Activated T-cell treated with anti-CD3 and anti-CD28 coated beads for 1 hour (primary cell): ENCODE data around the gene ZNF684.
"Not testable (repeated sequence)": the region's sequence is repeated elsewhere in the genome, so short reads cannot be mapped to it uniquely, and the experiment has no call there.

ENCODE experiments used
- DNase-seq: peaks from one replicate; pipeline ENCODE4 v3.0.0-alpha.2; 2020; ENCODE audit warnings: low read depth

The ZNF684 gene

DNA sequence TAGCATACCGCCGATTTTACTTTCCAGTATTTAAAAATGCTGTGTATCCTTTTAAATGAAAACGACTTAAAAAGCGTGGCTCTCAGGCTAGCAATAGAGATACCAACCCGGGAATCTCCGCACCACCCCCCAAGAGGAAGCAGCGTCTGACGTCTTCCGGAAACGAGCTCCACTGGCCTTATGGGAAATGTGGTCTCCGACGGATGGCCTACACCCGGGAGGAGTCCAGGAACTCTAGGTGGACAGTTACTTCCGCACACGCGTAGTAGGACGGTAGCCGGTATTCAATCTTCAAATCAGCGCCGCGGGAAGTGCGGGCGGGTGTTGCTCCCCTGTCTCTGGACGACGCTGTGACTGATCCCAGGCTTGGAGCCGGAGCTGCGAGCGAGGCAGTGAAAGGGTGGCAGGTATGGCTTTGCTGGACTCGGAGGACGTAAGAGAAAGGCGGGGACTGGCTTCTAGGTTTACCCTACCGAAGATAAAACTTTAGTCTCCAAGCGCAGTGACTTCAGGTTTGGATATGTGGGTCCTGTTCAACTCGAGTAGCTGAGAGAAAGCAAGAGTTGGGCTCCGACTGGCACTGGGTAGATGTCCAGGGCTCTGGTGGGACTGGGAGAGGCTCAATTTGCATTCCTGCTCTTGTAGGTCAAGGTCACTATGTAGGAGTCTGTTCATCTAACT lies at the start of gene ZNF684:
ZNF684 (plus strand) TSS at position 257 of the 681 bp plus-strand sequence. CDS start 1,530 bp downstream, outside the sequence.
- peak; percentile 67 for DNase-seq

DNA sequence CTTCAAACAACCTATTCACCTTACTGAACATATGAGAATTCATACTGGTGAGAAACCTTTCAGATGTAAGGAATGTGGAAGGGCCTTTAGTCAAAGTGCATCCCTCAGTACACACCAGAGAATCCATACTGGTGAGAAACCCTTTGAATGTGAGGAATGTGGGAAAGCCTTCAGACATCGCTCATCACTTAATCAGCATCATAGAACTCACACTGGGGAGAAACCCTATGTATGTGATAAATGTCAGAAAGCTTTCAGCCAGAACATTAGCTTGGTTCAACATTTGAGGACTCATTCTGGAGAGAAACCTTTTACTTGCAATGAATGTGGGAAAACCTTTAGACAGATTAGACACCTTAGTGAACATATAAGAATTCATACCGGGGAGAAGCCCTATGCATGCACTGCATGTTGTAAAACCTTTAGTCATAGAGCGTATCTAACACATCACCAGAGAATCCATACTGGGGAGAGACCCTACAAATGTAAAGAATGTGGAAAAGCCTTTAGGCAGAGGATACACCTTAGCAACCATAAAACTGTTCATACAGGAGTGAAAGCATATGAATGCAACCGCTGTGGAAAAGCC lies 36.0 kb upstream of the ZNF684 start:
- DNase-seq, result no peak

DNA sequence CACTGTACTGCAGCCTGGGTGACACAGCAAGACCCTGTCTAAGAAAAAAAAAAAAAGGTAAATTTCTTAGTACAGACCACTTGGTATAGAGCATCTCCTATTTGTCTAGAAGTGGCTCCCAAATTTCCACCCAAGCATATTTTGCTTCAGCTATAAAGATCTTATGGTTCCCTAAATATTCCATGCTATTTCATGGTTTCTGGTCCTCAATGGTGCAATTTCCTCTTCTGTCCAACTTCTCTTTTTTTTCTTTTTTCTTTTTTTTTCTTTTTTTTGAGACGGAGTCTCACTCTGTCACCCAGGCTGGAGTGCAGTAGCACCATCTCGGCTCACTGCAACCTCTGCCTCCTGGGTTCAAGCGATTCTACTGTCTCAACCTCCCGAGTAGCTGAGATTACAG lies 28.8 kb upstream of the ZNF684 start:
- not testable (repeated sequence) for DNase-seq

DNA sequence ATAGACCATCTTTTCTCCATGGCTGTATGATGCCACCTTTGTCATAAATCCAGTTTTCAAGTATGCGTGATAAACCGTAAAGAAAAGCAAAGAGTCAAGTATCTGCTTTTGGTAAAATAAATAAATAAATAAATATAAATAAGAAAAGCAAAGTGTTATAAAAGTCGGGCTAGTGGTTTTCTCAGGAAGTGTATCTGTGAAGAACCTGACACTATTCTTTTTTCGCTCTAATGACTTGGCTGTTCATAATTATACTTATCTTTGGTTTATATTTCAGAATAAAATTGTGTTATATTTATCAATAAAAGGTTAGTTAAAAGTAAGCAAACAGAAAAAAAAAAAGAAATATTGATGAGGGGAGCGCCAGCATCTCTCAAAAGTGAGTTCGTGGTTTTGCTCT lies 23.5 kb upstream of the ZNF684 start:
- DNase-seq, result no peak

DNA sequence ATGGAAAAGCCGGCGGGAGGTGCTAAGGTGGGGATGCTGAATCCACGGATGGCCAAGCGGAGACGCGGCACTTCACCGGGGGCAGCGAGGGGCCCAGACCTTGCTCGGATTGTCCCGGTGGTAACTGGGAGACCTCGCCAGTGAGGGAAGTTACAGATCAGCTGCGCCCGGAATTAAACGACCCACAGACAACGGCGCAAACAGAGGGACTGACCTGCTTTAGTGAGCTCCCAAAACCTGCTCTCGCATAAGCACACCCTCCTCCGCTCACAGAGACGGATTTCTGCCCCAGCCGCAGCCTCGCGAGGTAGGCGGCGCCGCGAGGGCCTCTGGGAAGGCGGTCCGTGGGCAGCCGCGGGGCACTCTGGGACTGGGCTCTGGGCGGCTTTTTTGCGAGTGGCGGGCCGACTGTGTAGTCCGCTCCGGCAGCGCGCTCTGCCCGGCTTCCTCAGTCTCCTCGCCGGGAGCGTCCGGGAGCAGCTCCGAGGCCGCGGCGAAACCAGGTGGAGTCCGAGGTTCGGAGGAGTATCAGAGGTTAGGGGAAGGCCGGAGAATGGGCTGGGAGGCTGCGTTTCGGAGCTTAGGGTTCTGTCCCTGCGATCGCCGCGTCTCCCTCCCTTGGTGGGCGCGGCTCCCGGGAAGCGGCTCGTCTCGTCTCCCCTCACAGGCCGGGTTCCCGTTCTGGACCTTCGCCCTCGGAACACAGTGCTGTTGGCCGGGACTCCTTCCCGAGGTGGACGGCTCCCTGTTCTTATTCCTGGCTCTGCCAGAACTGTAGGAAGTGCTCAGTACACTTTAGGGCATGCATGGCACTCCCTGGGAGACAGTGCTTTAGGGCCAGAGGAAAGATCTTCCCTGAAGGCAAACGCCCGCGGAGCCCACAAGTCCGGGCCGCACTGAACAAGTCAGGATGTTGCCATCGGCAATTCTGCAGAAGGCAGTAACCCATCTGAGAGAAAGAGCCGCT lies 22.8 kb upstream of the ZNF684 start, which contains the start of gene EXO5:
EXO5 (plus strand) TSS at position 393 of the 967 bp plus-strand sequence. CDS start 5,778 bp downstream, outside the sequence.
- peak; percentile 73 for DNase-seq

DNA sequence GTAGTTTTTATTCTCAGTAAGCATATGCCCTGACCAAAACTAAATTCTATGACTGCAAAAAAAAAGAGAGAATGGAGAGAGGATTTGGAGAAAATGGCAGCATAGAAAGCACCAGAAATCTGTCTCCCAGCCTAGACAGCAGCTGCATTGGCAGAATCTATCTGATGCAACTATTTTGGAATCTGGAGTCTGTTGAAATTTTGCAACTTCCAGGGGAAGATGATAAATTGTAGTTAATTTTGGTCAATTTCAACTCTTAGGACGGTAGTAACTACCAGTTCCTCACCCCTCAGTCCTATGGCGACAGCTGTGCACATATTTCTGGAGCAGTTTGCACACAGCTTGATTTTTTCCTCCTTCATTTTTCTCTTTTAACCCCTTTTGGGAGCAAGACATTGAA lies 11.9 kb upstream of the ZNF684 start:
- DNase-seq, result no peak

DNA sequence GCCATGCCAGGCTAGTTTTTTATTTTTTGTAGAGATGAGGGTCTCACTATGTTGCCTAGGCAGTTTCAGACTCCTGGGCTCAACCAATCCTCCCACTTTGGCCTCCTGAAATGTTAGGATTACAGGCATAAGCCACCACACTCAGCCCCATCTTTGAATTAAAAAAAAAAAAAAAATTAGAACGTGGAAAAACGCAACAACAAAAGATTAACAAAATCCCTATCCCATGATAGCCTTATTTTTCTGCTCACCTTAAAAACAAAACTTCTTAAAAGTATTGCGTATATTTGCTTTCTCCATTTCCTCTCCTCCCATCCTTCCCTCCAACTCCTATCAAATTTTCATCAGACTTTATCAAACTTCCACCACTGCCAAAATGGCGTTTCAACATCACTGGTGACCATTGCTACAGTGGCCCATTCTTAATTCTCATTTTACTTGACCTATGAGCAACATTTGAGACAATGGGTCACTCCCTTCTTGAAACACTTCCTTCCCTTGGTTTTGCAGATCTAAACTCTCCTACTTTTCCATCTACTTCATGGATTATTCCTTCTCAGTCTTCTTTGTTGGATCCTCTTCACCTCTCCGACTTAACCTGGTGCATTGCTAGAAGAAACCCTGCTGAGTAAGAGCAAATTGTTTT lies 579 bp upstream of the ZNF684 start:
- no peak for DNase-seq

DNA sequence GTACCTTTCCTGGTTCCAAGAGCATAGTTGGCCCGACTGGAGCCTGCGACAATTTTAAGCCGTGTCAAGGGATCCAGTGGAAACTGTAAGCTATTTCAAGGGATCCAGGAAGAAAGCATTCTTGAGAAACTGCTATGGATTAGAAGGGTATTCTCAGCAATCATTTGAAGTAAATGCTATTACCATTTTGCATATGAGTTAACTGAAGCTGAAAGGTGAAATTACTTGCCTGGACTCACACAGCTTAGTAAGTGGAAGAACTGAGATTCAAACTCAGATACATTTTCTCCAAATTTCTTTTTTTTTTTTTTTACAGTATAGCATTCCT lies 589 bp downstream of the ZNF684 start:
- no peak for DNase-seq

DNA sequence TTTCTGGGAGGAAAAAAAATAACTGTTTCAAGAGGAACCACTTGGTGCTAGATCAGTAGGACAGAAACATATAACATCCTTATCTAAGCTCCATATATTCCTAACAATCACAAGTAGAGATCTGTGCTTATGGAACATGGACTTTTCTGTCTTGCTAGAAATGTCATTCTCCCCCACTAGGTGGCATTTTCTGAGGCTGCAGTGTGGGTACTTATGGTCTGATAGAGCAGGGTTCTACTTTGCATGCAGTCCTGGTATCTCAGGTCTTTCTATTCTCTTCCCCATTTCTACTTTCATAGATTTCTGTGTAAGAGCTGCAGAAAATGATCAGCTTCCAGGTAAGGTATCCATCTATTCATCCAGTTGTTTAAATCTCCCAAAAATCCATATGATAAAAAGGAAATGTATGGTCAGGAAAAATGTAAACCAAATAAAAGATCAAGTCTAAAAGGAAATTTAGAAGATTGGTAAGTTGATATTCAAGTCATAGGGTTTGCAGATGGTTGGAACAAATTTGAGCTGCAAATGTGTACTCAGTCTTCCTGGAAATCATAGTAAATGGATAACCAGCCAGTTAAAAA lies 1.5 kb downstream of the ZNF684 start:
- DNase-seq, result no peak

DNA sequence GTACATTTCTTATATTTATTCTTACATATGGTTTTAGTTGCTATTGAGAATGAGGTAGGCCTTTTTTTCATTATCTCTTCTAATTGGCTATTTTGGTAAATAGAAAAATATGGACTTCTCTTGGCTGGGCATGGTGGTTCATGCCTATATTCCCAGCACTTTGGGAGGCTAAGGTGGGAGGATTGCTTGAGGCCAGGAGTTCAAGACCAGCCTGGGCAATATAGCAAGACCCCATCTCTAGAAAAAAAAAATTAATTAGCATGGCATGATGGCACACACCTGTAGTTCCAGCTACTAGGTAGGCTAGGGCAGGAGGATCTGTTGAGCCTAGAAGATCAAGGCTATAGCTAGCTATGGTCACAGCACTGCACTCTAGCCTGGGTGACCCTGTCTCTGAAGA lies 3.2 kb downstream of the ZNF684 start:
- DNase-seq, result no peak

DNA sequence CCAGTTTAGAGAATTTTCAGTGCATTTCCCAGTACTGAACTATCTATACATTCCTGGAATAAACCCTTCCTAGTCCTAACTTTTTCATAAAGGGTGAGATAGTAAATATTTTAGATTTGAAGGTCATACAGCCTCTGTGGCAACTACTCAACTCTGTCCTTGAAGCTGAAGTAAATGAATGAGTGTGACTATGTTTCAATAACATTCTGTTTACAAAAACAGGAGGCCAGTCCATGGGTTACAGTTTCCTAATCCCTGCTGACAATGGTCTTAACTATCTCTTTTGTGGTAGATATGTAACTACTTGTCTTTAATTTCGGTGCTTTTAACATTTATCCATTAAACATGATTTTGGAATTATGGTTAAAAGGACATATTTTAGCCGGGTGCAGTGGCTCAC lies 4.3 kb downstream of the ZNF684 start:
- DNase-seq, result no peak

DNA sequence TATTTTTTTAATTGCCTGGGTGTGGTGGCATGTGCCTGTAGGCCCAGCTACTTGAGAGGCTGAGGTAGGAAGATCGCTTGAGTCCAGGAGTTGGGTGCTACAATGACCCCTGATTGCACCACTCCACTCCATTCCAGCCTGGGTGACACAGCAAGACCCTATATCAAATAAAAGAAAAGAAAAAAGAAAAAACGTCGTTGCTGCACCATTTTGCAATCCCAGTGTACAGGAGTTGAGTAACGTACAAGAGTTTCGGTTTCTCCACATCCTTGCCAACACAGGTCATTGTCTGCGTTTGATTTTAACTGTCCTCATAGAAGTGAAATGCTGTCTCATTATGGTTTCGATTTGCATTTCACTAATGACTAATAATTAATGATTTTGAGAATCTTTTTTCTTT lies 7.9 kb downstream of the ZNF684 start:
- DNase-seq, result no peak

DNA sequence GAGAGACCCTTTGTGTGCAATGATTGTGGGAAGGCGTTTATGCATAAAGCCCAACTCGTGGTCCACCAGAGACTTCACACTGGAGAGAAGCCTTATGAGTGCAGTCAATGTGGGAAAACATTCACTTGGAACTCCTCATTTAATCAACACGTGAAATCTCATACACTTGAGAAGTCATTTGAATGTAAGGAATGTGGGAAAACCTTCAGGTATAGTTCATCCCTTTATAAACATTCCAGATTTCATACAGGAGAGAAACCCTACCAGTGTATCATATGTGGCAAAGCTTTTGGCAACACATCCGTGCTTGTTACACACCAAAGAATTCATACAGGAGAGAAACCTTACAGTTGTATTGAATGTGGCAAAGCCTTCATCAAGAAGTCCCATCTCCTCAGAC lies 15.5 kb downstream of the ZNF684 start:
- DNase-seq, result no peak

DNA sequence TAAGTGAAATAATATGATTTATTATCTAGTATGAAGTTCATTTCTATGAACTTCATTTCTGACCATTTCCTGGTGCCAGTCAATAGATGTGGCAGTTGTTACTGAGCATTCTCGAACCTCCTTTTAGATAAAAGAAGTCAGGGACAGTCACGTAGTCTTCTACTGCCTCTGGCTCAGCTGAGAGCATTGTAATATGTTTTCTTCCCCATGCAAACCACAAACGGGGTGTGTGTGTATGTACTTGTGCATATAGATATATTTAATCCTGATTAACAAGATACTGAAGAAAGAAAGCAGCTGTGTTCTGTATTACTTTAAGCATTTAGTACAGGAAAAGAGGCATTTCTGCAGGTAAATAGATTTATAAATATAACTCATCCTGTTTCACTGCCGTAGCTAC lies 21.6 kb downstream of the ZNF684 start:
- no peak for DNase-seq

DNA sequence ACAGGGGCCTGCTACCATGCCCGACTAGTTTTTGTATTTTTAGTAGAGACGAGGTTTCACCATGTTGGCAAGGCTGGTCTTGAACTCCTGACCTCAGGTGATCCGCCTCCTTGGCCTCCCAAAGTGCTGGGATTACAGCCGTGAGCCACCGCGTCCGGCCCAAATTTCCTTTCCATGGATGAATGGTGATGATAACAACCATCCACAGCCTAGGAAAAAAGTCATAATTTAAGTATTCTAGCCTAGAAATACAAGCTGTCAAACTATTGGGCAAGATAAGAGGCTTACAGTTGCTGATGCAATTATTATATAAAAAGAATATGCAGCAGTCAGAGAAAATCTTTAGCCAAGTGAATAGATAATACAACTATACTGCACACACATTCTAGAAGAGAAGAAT lies 23.4 kb downstream of the ZNF684 start:
- not testable (repeated sequence) for DNase-seq

DNA sequence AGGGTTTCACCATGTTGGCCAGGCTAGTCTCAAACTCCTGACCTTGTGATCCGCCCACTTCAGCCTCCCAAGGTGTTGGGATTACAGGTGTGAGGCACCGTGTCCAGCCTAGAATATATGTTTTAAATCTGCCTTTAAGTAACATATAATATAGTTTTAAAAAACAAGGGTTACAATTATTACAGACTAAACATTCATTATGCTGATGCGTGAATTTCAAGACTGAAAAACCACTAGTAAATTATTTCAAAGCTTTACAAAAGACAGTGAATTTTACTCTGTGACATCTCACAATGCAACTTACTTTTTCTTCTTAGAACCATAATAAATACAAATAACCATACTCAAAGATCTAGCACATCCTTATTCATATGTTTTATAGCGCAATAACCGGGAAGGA lies 24.7 kb downstream of the ZNF684 start:
- DNase-seq, result no peak

DNA sequence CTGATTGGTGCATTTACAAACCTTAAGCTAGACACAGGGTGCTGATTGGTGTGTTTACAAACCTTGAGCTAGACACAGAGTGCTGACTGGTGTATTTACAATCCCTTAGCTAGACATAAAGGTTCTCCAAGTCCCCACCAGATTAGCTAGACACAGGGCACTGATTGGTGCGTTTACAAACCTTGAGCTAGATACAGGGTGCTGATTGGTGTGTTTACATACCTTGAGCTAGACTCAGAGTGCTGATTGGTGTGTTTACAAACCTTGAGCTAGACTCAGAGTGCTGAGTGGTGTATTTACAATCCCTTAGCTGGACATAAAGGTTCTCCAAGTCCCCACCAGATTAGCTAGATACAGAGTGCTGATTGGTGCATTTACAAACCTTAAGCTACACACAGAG lies 26.8 kb downstream of the ZNF684 start:
- not testable (repeated sequence) for DNase-seq

DNA sequence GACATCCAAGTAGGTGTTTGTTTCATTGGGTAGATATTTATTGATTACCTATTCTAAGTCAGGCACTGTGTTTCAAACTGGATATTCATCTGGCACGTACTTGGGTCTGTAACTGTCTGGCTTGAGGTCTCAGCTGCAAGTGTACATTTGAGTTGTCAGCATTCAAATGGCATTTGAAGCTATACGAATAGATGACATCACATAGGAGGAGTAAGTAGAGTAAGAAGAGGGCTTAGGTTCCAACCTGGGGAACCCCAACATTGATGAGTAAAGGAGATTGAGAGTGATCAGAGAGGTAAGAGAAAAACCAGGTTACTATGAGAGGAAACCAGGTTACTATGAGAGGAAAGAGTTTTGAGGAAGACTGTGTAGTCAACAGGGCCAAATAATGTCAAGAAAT lies 30.7 kb downstream of the ZNF684 start:
- DNase-seq, result no peak

DNA sequence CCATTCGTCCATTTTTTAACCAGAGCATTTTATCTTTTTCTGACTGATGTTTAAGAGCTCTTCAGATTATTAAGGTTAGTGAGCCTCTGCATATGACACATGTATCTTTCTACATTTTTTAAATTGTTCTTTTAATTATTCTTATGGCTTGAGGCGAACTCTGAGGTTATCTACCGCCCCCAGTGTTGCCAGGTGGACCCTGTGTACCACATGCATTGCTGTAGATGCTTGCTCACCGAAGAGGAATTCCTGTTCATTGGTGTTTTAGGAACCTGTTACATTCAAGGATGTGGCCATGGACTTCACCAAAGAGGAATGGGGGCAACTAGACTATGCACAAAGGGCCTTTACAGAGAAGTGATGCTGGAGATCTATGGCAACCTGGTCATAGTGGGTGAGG lies 31.8 kb downstream of the ZNF684 start:
- no peak for DNase-seq

DNA sequence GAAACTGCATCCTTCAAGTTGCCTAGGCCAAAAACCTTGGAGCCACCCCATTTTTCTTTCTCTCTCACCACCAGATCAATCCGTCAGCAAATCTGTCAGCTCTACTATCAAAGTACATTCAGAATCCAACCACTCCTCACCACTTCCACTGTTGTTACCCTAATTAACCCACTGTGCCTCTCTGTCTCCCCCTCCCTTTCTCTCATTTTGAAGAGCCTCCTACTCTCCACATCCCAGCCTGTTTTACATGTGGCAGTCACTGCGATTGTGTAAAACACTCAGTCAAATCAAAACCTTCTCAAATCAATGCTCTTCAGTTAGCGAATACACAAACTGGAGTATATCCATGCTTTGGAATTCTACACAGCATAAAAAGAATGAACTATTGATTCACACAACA lies 33.1 kb downstream of the ZNF684 start:
- no peak for DNase-seq

DNA sequence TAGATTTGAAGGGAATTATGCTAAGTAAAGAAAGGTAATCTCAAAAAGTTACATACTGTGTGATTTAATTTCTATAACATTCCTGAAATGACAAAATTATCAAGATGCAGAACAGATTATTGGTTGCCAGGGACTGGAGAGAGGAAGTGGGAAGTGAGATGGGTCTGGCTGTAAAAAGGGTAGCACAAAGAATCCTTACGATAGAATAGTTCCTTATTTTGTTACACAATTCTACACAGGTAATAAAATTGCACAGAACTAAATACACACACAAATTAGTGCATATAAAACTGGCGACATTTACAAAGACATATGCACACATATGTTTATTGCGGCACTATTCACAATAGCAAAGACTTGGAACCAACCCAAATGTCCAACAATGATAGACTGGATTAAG lies 33.5 kb downstream of the ZNF684 start:
- DNase-seq, result no peak

DNA sequence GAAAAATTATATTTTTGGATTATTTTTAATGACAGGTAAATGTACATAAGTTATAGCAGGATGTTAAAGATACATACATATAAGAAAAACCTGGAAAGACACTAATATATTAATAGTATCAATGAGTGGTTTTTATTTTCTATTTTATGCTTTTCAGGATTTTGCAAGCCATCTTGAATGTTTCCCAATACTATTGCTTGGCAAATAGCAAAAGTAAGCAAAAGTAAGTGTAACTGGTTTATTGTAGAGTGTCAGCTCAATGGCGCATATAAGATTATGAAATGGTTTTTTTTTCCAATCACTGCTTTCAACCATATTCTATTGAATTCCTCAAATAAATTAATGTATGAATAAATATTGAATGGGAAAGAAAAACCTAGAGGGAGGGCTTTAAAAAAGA lies 36.4 kb downstream of the ZNF684 start:
- DNase-seq, result no peak
